Activated CD4-positive, alpha-beta T cell treated with anti-CD3 and anti-CD28 coated beads for 36 hours (primary cell): ENCODE results near the gene SLC44A1. TPM values are rescaled to one million over a fixed set of nuclear protein-coding genes. Genes with fewer than 3 reads are reported as not detected.
A peak's percentile ranks its signal among the peaks of the same experiment; 100 is the strongest.

ENCODE experiments used
- ATAC-seq: fragments of 200-7000 bp; cut with Tn5 transposase; one replicate; pipeline ENCODE4 v1.10.0; 2021; ENCODE audit warnings: mild to moderate bottlenecking, moderate library complexity
- CTCF ChIA-PET: fragments of 350-600 bp; sonication (Branson Sonifier 250); formaldehyde crosslinking; loops from one replicate; lab custom pipeline; 2021; ENCODE audit warnings: antibody characterized with exemption; lab: Charles Lee
- POLR2A ChIA-PET: fragments of 350-600 bp; sonication (Branson Sonifier 250); formaldehyde crosslinking; loops from one replicate; lab custom pipeline; 2021; ENCODE audit warnings: antibody characterized with exemption, inconsistent platforms; lab: Charles Lee
- DNase-seq: peaks from one replicate; pipeline ENCODE4 v3.0.0-alpha.2; 2020
- H3K27ac Mint-ChIP-seq: one replicate; pipeline ENCODE4 v1.8.0; 2021; ENCODE audit warnings: mixed read lengths
- H3K27me3 Mint-ChIP-seq: one replicate; pipeline ENCODE4 v1.8.0; 2021; ENCODE audit warnings: mixed read lengths
- H3K36me3 Mint-ChIP-seq: one replicate; pipeline ENCODE4 v1.8.0; 2021; ENCODE audit warnings: low read depth, mixed read lengths
- H3K4me1 Mint-ChIP-seq: one replicate; pipeline ENCODE4 v1.8.0; 2021; ENCODE audit warnings: mixed read lengths
- H3K4me3 Mint-ChIP-seq: one replicate; pipeline ENCODE4 v1.8.0; 2021; ENCODE audit warnings: mild to moderate bottlenecking, moderate library complexity, mixed read lengths
- H3K9me3 Mint-ChIP-seq: one replicate; pipeline ENCODE4 v1.8.0; 2021; ENCODE audit warnings: low read depth, mixed read lengths
- intact Hi-C, 2 experiments: fragments of 100-400 bp; cut with DNase I in 1 of 2; cut with micrococcal nuclease in 1 of 2; formaldehyde crosslinking; loops; one replicate each; pipeline versions ENCODE4 v1.14.2 to v1.15.1; 2022 to 2024; cut with DNase I, micrococcal nuclease
- total RNA-seq, 2 experiments: library from RNA; stranded (reverse); gene quantifications; one replicate each; pipeline ENCODE4 v1.2.3, GENCODE V29; 2021

The SLC44A1 gene
- total RNA-seq, 2 experiments from 2014 or later = 9.7 to 10.4 TPM

DNA sequence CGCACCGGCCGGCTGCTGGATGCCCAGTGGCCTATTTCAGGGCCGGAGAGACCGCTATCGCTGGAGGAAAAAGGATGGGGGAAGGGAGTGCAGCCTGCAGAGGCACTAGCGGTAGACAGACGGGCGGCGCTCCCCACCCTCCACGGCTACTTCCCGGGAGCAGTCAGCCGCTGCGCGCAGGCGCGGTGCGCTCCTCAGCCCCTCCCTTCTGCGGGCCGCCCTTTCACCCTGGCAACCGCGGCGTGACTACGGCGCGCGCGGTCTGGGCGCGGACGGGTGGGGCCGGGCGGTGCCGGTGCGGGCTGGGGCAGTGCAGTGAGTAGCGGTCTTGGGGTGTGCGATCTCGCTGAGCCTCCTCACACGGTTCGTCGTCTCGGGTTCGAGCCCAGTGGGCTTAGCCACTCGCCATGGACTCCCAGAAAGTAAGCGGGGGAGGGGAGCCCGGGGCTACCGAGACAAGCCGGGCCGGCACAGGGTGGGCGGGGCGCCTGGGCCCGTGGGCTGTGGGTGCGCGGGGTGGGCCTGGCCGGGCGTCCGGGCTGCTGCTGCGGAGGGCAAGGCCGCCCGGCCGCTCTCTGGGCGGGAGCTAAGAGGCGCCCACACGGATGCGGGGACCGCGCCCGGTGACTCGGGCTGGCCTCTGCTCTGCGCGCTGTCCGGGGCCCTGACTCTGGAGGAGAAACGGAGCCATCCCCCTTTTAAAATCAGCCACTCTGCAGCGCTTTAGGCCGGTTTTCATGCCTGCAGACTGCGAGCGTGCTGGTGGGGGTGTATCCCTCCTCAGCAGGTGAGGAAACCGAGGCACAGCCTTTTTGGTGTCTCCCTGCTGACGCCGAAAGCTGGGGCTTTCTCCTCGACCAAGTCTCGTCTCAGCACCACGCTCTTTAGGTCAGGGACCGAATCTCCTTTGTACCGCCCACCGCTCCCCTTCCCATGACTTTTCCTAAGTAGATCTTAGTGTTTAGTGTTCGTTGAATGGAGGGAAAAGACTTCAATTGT is 203.7 kb downstream of the SLC44A1 start, which contains the start of gene FSD1L:
Gene FSD1L (plus strand): TSS at position 221 of the 999 bp plus-strand sequence. CDS start 187 bp downstream, at position 408.
- Mint-ChIP-seq H3K27me3 (no peaks in the 10 kb centered on the region), H3K36me3 (no peaks in the 10 kb centered on the region), H3K4me3 (peak within 1 kb of the TSS; percentile 78), H3K9me3 (no peaks in the 10 kb centered on the region), H3K27ac (peak within 1 kb of the TSS; percentile 44), H3K4me1 (peaks cover 9% of the 10 kb centered on the region)
- ChIA-PET POLR2A (no interaction called here), CTCF (no interaction called here)
- intact Hi-C loops = loop anchor here (1.0 to 10.0 kb wide), 7 partner anchors 94 to 1356 kb away; partner anchors contain the start of genes TMEM38B (in 2 of the 2), FKTN (in 1 of the 2), SLC44A1 (in 1 of the 2) and SMC2 (in 1 of the 2)
- DNase-seq (peak; percentile 91), ATAC-seq (peak; percentile 96)

DNA sequence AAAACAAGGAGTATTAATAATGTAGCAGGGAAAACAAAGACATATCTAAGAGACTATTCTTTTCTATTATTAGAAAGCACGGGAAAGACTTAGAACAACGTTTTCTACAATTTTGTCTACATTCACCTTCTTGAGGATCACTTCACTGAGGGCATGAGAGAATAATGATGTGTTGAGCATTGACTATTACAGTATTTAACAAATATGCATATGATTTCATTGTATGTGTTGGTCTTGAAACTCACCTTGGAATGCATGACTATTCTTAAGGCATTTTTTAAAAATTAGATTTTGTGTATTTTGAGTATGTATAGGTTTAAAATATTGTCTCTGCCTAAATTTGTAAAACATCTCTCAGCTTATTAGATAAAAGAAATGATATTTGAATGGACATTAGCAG is 204.6 kb downstream of the SLC44A1 start:
- no peak for ATAC-seq
- no peaks in the 10 kb centered on the region for H3K9me3 Mint-ChIP-seq
- no peak for DNase-seq
- intact Hi-C loops = loop anchor here (5.0 to 10.0 kb wide), 4 partner anchors 93 to 1357 kb away; partner anchors contain the start of genes SMC2 (in 1 of the 2) and TMEM38B (in 1 of the 2)
- peaks cover 9% of the 10 kb centered on the region for H3K4me1 Mint-ChIP-seq
- H3K27me3 Mint-ChIP-seq = no peaks in the 10 kb centered on the region
- ChIA-PET POLR2A (no interaction called here), CTCF (interaction anchor here (2.0 kb wide), 1 partner anchor 13 kb away, joined by 7 read pairs; no protein-coding TSS in a partner anchor)
- no peak overlapping the region for H3K27ac Mint-ChIP-seq
- no peak overlapping the region for H3K4me3 Mint-ChIP-seq
- no peaks in the 10 kb centered on the region for H3K36me3 Mint-ChIP-seq

DNA sequence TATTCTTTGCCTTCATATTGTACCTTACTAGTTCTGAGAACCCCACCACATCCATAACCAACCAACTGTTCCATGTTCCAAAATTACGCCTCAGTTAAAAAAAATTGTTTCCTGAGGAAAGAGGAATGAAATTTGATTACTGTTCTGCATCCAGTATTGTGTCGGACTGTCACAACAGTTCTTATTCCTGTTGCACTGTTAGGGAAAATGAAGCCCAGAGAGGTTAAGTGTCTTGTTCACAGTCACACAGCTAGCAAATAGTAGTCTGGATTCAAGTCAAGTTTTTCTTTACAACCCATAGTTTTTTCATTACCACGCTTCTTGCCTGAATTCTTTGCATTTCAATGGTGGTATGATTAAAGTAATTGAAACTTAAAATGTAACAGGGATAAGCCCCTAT is 207.7 kb downstream of the SLC44A1 start:
- Mint-ChIP-seq H3K27ac (no peak overlapping the region), H3K9me3 (no peaks in the 10 kb centered on the region), H3K4me1 (peaks cover 9% of the 10 kb centered on the region), H3K36me3 (no peaks in the 10 kb centered on the region), H3K4me3 (no peak overlapping the region), H3K27me3 (no peaks in the 10 kb centered on the region)
- ChIA-PET CTCF (no interaction called here), POLR2A (no interaction called here)
- intact Hi-C loops = no loop called here
- DNase-seq = no peak
- no peak for ATAC-seq

DNA sequence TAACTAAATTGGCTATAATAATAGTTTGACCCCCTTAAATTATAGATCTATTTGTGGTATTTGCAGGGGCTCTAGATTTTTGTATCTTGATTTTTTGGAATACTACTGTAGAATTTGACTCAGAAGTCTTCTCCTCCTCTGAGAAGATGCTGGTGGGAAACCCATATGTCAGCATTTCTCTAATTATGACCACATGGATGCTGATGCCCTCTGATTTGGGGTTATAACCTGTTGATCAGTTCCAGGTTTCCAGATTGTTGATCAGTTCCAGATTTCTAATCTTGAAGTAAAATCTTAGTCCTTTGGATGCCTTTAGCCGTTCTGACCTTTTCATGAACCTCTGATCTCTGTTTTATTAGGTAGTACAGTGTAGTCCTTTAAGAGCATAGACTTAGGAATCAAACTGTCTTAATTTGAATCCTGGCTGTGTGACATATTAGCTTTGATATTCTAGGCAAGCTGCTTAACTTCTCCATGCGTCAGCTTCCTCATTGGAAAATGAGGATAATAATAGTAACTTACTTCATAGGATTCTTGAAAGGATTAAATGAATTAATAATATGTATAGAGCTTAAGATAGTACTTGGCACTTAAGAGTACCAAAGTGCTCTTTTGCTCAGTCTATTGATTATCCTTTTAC is 211.5 kb downstream of the SLC44A1 start:
- ChIA-PET POLR2A (no interaction called here), CTCF (interaction anchor here (0.5 kb wide), 1 partner anchor 1577 kb away, joined by 3 read pairs; no protein-coding TSS in a partner anchor)
- no peaks in the 10 kb centered on the region for H3K27me3 Mint-ChIP-seq
- DNase-seq = no peak
- no peak overlapping the region for H3K27ac Mint-ChIP-seq
- no peaks in the 10 kb centered on the region for H3K4me1 Mint-ChIP-seq
- H3K36me3 Mint-ChIP-seq = peaks cover 3% of the 10 kb centered on the region
- H3K4me3 Mint-ChIP-seq = no peak overlapping the region
- H3K9me3 Mint-ChIP-seq = peaks cover 4% of the 10 kb centered on the region
- intact Hi-C loops = no loop called here
- ATAC-seq = no peak

DNA sequence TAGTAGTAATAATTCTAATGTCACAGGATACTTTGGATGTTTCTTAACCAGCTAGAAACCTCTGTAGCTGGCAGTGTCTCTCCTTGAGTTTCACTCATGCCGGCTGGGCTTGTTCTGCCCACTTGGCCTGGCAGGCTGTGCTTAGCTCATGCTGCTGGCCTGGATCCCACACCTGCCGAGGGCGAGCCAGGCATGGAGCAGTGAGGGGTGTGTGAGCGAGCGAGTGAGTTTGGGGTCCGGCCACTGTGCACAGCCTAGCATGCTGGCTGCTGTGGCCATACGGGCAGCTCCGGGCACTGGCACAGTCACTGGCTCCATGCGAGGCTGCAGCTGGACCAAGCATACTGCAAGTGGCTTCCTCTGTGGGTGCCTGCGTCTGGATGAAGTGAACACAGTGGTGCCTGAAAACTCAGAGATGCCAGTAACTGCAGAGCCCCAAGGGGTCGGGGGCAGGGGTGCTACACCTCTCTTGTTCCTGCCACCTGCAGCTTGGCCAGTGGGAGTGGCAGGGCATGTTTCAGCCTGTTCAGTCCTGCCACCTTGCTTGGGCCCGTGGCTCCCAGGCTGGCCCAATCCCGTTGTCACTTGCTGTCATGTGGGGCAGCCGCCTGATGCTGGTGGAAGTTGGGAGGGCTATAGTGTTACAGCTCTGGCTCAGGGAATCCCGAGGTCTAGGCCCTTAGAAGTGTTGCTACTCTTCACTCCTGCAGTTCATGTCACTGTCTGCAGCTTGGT is 213.3 kb downstream of the SLC44A1 start:
- Mint-ChIP-seq H3K4me3 (no peak overlapping the region), H3K9me3 (peaks cover 4% of the 10 kb centered on the region), H3K27ac (no peak overlapping the region), H3K36me3 (peaks cover 3% of the 10 kb centered on the region), H3K4me1 (no peaks in the 10 kb centered on the region), H3K27me3 (no peaks in the 10 kb centered on the region)
- no peak for DNase-seq
- intact Hi-C loops = no loop called here
- POLR2A ChIA-PET = no interaction called here
- CTCF ChIA-PET = interaction anchor here (0.6 to 1.4 kb wide), 4 partner anchors 8 to 1883 kb away, joined by 3 to 4 read pairs (median 4); no protein-coding TSS in a partner anchor
- no peak for ATAC-seq

DNA sequence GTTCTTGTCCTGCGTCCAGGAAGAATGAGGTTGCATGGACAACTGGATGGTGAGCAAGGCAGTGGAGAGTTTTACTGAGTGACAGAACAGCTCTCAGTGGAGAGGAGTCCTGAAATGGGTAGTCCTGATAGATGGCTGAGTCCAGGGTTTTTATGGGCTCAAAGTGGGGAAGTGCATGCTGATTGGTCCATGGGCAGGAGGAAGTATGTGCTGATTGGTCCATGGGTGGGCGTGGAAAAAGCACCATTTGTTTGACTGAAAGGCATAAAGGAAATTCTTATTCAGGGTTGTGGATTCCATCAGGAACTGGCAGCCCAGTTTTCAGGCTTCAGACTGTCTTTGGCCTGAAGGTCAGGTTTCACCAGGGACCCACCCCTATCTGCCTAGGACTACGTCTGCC is 214.0 kb downstream of the SLC44A1 start:
- intact Hi-C loops = no loop called here
- Mint-ChIP-seq H3K27ac (no peak overlapping the region), H3K4me3 (no peak overlapping the region), H3K9me3 (peaks cover 4% of the 10 kb centered on the region), H3K27me3 (no peaks in the 10 kb centered on the region), H3K36me3 (peaks cover 3% of the 10 kb centered on the region), H3K4me1 (no peaks in the 10 kb centered on the region)
- no peak for DNase-seq
- CTCF ChIA-PET = interaction anchor here (1.4 kb wide), 1 partner anchor 8 kb away, joined by 4 read pairs; no protein-coding TSS in a partner anchor
- ATAC-seq = no peak
- POLR2A ChIA-PET = no interaction called here

DNA sequence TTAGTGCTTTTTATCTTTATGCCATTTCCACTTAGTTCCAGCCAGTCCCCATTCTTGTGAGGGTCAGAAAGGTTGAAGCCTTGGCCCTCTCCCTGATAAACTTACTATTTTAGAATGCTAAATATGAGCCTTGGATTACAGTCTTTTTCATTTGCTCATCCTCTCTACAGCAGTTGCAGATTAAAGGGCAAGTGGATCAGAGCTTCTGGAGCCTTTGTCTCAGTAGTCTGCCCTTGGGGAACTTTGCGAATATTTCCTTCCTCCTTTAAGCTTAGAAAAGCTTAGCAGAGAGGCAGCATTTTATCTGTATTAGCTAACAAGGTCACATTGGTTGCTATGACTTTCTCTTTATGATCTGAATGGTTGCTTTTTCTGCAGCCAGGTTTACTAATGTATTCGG is 214.9 kb downstream of the SLC44A1 start:
- peaks cover 4% of the 10 kb centered on the region for H3K36me3 Mint-ChIP-seq
- CTCF ChIA-PET = interaction anchor here (1.4 kb wide), 1 partner anchor 9 kb away, joined by 4 read pairs; no protein-coding TSS in a partner anchor
- POLR2A ChIA-PET = no interaction called here
- intact Hi-C loops = no loop called here
- H3K27me3 Mint-ChIP-seq = no peaks in the 10 kb centered on the region
- H3K9me3 Mint-ChIP-seq = peaks cover 4% of the 10 kb centered on the region
- no peak for DNase-seq
- no peak overlapping the region for H3K4me3 Mint-ChIP-seq
- no peak overlapping the region for H3K27ac Mint-ChIP-seq
- no peaks in the 10 kb centered on the region for H3K4me1 Mint-ChIP-seq
- no peak for ATAC-seq

DNA sequence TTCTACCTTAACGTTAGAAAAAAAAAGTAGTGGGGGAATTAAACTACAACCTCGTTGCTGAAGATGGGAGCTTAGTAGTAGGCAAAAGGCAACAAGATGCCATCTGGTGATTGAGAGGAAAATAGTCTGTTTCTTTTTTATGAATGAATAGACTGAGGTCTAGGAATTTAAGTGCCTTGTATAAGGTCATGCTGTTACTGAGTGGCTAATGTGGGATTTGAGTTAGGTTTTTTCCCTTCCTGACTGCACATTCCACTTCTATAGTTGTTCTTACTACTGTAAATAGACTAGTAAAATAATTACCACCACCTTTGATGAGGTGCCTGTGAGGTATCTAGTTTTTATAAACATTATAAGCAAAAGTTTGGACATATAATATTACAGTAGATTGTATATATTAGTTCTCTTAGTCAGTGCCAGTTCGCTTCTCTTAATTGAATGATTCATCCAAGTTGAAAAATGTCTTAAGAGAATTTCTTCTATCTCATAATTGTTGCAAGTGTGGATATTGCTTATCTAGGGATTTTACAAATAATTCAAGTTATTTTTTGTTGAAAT is 222.5 kb downstream of the SLC44A1 start:
- Mint-ChIP-seq H3K27ac (no peak overlapping the region), H3K36me3 (peaks cover 8% of the 10 kb centered on the region), H3K27me3 (no peaks in the 10 kb centered on the region), H3K4me1 (no peaks in the 10 kb centered on the region), H3K9me3 (no peaks in the 10 kb centered on the region), H3K4me3 (no peak overlapping the region)
- ATAC-seq (no peak), DNase-seq (no peak)
- POLR2A ChIA-PET = no interaction called here
- intact Hi-C loops = no loop called here
- CTCF ChIA-PET = no interaction called here

DNA sequence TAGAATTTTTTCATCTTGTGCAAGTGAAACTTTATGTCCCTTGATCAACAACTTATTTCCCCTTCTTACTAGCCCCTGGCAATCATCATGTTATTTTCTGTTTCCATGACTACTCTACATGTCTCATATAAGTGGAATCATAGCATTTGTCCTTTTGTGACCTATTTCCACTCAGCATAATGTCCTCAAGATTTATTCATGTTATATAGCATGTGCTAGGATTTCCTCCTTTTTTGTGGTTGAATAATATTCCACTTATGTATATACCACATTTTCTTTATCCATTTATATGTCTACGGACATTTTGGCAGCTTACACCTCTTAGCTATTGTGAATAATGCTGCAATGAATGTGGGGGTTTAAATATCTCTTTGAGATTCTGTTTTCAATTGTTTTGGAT is 224.4 kb downstream of the SLC44A1 start:
- no peak for ATAC-seq
- CTCF ChIA-PET = no interaction called here
- DNase-seq = no peak
- POLR2A ChIA-PET = no interaction called here
- Mint-ChIP-seq H3K4me3 (no peak overlapping the region), H3K27me3 (no peaks in the 10 kb centered on the region), H3K9me3 (no peaks in the 10 kb centered on the region), H3K4me1 (no peaks in the 10 kb centered on the region), H3K36me3 (peaks cover 8% of the 10 kb centered on the region), H3K27ac (no peak overlapping the region)
- intact Hi-C loops = no loop called here

DNA sequence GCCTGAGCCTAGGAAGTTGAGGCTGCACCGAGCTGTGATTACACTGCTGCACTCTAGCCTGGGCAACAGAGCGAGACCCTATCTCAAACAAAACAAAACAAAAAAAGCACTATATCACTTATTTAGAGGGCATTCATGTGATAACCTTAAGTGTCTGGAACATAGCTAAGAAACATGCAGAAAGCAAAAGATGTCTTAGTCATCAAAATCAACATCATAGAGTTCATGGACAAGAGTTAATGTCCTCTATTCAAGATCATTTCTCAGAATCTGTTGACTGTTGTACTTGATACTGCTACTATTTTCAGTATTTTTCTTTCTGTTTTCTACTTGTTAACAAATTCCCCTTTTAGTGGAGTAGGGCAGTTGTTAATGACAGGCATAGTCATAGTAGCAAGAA is 228.8 kb downstream of the SLC44A1 start:
- CTCF ChIA-PET = no interaction called here
- peaks cover 5% of the 10 kb centered on the region for H3K36me3 Mint-ChIP-seq
- H3K9me3 Mint-ChIP-seq = no peaks in the 10 kb centered on the region
- H3K4me3 Mint-ChIP-seq = no peak overlapping the region
- no peaks in the 10 kb centered on the region for H3K27me3 Mint-ChIP-seq
- H3K4me1 Mint-ChIP-seq = no peaks in the 10 kb centered on the region
- DNase-seq = no peak
- ATAC-seq = no peak
- POLR2A ChIA-PET = no interaction called here
- intact Hi-C loops = no loop called here
- H3K27ac Mint-ChIP-seq = no peak overlapping the region

DNA sequence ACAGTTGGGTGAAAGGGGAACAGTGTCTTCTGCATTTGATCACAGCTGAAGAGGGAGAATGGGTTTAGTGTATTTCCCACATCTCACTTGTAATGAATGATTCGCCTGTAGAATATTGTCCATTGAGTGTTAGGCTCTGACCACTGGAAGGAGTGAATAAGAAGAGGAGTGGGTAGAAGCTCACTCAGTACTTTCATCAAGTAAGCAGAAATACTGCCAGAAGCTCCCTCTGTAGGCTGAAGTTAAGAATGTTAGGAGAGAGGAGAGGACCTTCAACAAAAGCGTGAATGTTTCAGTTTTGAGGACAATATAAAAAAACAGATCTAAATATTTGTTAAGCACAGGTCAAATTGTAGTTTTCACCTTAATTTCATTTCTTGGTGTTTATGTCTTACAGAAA is 230.9 kb downstream of the SLC44A1 start:
- no peaks in the 10 kb centered on the region for H3K27me3 Mint-ChIP-seq
- DNase-seq = no peak
- H3K9me3 Mint-ChIP-seq = no peaks in the 10 kb centered on the region
- ATAC-seq = peak; percentile 42
- CTCF ChIA-PET = no interaction called here
- intact Hi-C loops = no loop called here
- no peaks in the 10 kb centered on the region for H3K36me3 Mint-ChIP-seq
- no peak overlapping the region for H3K4me3 Mint-ChIP-seq
- H3K4me1 Mint-ChIP-seq = no peaks in the 10 kb centered on the region
- H3K27ac Mint-ChIP-seq = no peak overlapping the region
- POLR2A ChIA-PET = no interaction called here
